HepG2 (cell line): Measurements from ENCODE around the gene MFSD11. TPM values are rescaled to one million over a fixed set of nuclear protein-coding genes. Genes with fewer than 3 reads are reported as not detected.
A peak's percentile ranks its signal among the peaks of the same experiment; 100 is the strongest.

ENCODE experiments used
- ATAC-seq: fragments of 200-7000 bp; cut with Tn5 transposase; 3 replicates; pipeline ENCODE4 v1.9.1; 2020; ENCODE audit warnings: mild to moderate bottlenecking, moderate library complexity
- BruUV-seq: library from RNA; stranded (reverse); fragments of 400-500 nt; replicated peaks from 2 replicates; lab custom pipeline; 2021; lab: Mats Ljungman, UMichigan
- CTCF ChIA-PET: fragments of 300-600 bp; formaldehyde crosslinking; extraction: SDS; loops from one replicate; lab custom pipeline; 2021; ENCODE audit warnings: low total read pairs, inconsistent platforms, low intra/inter-chr PET ratio; lab: Yijun Ruan, JAX
- POLR2A ChIA-PET: fragments of 350-600 bp; sonication (Branson Sonifier 250); formaldehyde crosslinking; loops from one replicate; lab custom pipeline; 2020; ENCODE audit warnings: antibody characterized with exemption, inconsistent platforms; lab: Yijun Ruan, JAX
- DNase-seq: peaks from one replicate; pipeline ENCODE4 v3.0.0-alpha.2; 2015; ENCODE audit warnings: low spot score
- FAIRE-seq: peaks from 3 replicates; lab custom pipeline; 2011; peaks lifted over from hg19 to GRCh38; lab: Jason Lieb, UNC
- H2AFZ ChIP-seq: one replicate; pipeline ENCODE4 v1.6.1; 2011; ENCODE audit warnings: low read length, inconsistent platforms
- H3K27ac ChIP-seq: fragments of 300-600 bp; 3 replicates; pipeline ENCODE4 v1.8.0; 2011; ENCODE audit warnings: mixed run types, mild to moderate bottlenecking, mixed read lengths, low read length, inconsistent platforms; ENCODE audit not compliant: insufficient read depth; ENCODE audit errors: extremely low read length
- H3K27me3 ChIP-seq, 2 experiments: fragments of 200-600 bp in 1 of 2; 2 replicates in 1 of 2; 3 replicates in 1 of 2; pipeline versions ENCODE4 v1.6.0 to v1.8.0; 2011; ENCODE audit warnings: low read length in 2 of 2, mild to moderate bottlenecking in 2 of 2, moderate library complexity in 2 of 2, inconsistent platforms in 1 of 2; ENCODE audit not compliant: insufficient read depth in 2 of 2, control insufficient read depth in 1 of 2
- H3K36me3 ChIP-seq, 2 experiments: fragments of 200-600 bp in 1 of 2; replicated peaks in 1 of 2; 2 replicates in 1 of 2; 3 replicates in 1 of 2; pipeline versions ENCODE4 v1.5.1 to v1.8.0; 2011; ENCODE audit warnings: low read length in 2 of 2, inconsistent platforms in 1 of 2; ENCODE audit not compliant: insufficient read depth in 2 of 2, control insufficient read depth in 1 of 2
- H3K4me1 ChIP-seq: 2 replicates; pipeline ENCODE4 v1.5.1; 2012; ENCODE audit warnings: low read length, inconsistent platforms; ENCODE audit not compliant: insufficient read depth
- H3K4me2 ChIP-seq: 2 replicates; pipeline ENCODE4 v1.6.0; 2011; ENCODE audit warnings: low read depth, low read length, inconsistent platforms
- H3K4me3 ChIP-seq, 3 experiments: fragments of 200-600 bp in 1 of 3; sonication (generic), shearing (Covaris generic) in 1 of 3; replicated peaks in 1 of 3; 2 replicates each; pipeline ENCODE4 v1.5.1; 2011 to 2016; ENCODE audit warnings: low read length in 3 of 3, inconsistent platforms in 2 of 3, low read depth in 2 of 3, mild to moderate bottlenecking in 2 of 3, control low read depth in 1 of 3, mixed read lengths in 1 of 3; ENCODE audit not compliant: insufficient read depth in 1 of 3
- H3K79me2 ChIP-seq: one replicate; pipeline ENCODE4 v1.6.1; 2011; ENCODE audit warnings: low read length, inconsistent platforms; ENCODE audit not compliant: insufficient read depth
- H3K9ac ChIP-seq: 2 replicates; pipeline ENCODE4 v1.6.0; 2011; ENCODE audit warnings: mild to moderate bottlenecking, low read depth, low read length, inconsistent platforms; ENCODE audit not compliant: insufficient read depth
- H3K9me3 ChIP-seq: 2 replicates; pipeline ENCODE4 v1.5.1; 2012; ENCODE audit warnings: mild to moderate bottlenecking, low read length
- H4K20me1 ChIP-seq: 2 replicates; pipeline ENCODE4 v1.6.0; 2011; ENCODE audit warnings: inconsistent platforms, mild to moderate bottlenecking, low read length, moderate library complexity; ENCODE audit not compliant: insufficient read depth
- ATAD3A ChIP-seq: sonication (generic); formaldehyde crosslinking; IDR thresholded peaks from 2 replicates; pipeline ENCODE4 v1.4.0; 2020; ENCODE audit warnings: missing genetic modification reagents
- SALL1 ChIP-seq: sonication (generic); formaldehyde crosslinking; IDR thresholded peaks from 2 replicates; pipeline ENCODE4 v1.8.0; 2022; ENCODE audit warnings: mild to moderate bottlenecking, missing genetic modification reagents
- ZNF678 ChIP-seq: sonication (generic); formaldehyde crosslinking; IDR thresholded peaks from 2 replicates; pipeline ENCODE4 v1.4.0; 2020; ENCODE audit warnings: mild to moderate bottlenecking, missing genetic modification reagents
- WGBS: methylation state at CpG from one replicate; pipeline ENCODE4 v1.1.6; 2017; ENCODE audit warnings: low lambda C conversion rate; 5-methylcytosine and 5-hydroxymethylcytosine counted together
- in situ Hi-C: cut with HindIII; loops from 2 replicates; pipeline ENCODE4 v1.10.0; 2017; ENCODE audit warnings: low pct_unique_long_range_greater_than_20kb; ENCODE audit not compliant: extremely low pct_ligation_motif_present
- intact Hi-C: fragments of 100-400 bp; cut with micrococcal nuclease; formaldehyde crosslinking; loops from one replicate; pipeline ENCODE4 v1.10.0; 2022; ENCODE audit not compliant: unreplicated experiment
- polyA plus RNA-seq, 8 experiments: library from polyadenylated mRNA; depleted of rRNA in 3 of 8; stranded (reverse) in 7 of 8; unstranded in 1 of 8; fragments of >200 nt; fragmentation: Illumina TruSeq in 4 of 8; extraction: Trizol in 4 of 8; gene quantifications; 2 replicates each; pipeline versions ENCODE4 v1.2.1 to v1.2.3, GENCODE V29; 2011 to 2016; ENCODE audit warnings: low read depth in 4 of 8, missing spikeins in 1 of 8, mixed read lengths in 1 of 8; ENCODE audit not compliant: insufficient read depth in 1 of 8
- total RNA-seq, 5 experiments: library from RNA; depleted of rRNA; stranded (reverse); fragments of >200 nt; fragmentation: Illumina TruSeq; extraction: Trizol; gene quantifications; 2 replicates each; pipeline ENCODE4 v1.2.3, GENCODE V29; 2016; ENCODE audit warnings: low read depth in 1 of 5
- TF ChIP-seq, protein P1 (sequence below), 2 experiments: sonication (generic) in 1 of 2; formaldehyde crosslinking in 1 of 2; IDR thresholded peaks; 2 replicates each; pipeline versions ENCODE4 v1.4.0 to v1.6.1; 2018 to 2020; ENCODE audit warnings: missing genetic modification reagents in 2 of 2, borderline replicate concordance in 1 of 2, low read depth in 1 of 2, mild to moderate bottlenecking in 1 of 2, missing biosample characterization in 1 of 2
- TF ChIP-seq, protein P2 (sequence below): sonication (generic); formaldehyde crosslinking; IDR thresholded peaks from 2 replicates; pipeline ENCODE4 v1.4.0; 2020; ENCODE audit warnings: missing genetic modification reagents
- TF ChIP-seq, protein P3 (sequence below): sonication (generic); formaldehyde crosslinking; IDR thresholded peaks from 2 replicates; pipeline ENCODE4 v1.9.0; 2022; ENCODE audit warnings: low read depth, missing genetic modification reagents
- TF ChIP-seq, protein P4 (sequence below): sonication (generic); formaldehyde crosslinking; IDR thresholded peaks from 2 replicates; pipeline ENCODE4 v1.8.0; 2022; ENCODE audit warnings: mild to moderate bottlenecking, missing genetic modification reagents, borderline replicate concordance

The MFSD11 gene
- total and polyA plus RNA-seq, 2 of the 13 experiments (the other 11 are each of a cell fraction or from before 2014, with no cell fraction given): 26.1 to 36.3 TPM

DNA sequence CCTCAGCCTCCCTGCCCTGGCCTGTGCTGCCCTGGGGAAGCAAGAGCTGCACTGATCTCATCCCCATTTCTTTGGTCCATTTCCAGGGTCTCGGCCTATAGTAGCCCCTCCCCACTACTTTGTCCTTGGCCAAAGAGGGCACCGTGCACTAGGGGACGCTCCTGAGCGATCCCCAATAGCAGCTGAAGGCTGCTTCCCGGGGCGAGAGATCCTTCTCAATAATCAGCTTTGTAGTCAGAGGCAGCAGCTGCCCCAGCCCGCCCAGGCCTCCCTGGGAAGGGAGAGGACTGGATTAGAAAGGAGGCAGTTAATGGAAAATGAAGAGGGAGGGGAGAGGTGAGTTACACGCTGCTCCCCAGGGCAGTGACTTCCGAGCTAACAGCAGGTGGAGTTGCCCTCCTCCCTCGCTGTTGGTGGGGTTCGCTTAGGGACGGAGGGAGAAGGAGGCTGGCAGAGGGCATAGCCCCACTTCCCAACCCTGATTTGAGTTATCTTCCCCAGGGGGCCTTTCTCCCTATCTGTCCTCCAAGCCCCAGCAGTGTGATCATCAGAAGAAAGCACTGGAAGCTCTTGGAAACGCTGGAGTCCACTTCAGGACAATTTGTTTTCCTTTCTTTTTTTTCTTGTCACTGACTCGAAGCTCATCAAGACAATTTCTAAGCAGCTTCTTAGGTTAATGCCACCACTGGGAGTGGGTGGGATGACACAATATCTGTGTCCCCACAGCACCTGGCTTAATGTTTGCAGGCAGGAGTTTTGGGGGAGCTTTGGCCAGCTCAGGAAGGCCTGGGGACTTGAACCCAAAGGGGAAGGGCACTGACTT is 29.7 kb upstream of the MFSD11 start (continued):
- TF ChIP-seq, protein P1, sequence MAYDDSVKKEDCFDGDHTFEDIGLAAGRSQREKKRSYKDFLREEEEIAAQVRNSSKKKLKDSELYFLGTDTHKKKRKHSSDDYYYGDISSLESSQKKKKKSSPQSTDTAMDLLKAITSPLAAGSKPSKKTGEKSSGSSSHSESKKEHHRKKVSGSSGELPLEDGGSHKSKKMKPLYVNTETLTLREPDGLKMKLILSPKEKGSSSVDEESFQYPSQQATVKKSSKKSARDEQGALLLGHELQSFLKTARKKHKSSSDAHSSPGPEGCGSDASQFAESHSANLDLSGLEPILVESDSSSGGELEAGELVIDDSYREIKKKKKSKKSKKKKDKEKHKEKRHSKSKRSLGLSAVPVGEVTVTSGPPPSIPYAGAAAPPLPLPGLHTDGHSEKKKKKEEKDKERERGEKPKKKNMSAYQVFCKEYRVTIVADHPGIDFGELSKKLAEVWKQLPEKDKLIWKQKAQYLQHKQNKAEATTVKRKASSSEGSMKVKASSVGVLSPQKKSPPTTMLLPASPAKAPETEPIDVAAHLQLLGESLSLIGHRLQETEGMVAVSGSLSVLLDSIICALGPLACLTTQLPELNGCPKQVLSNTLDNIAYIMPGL (CRISPR knock-in tag; IDR thresholded peaks at IDR 0.05; ENCODE audit: borderline replicate concordance in 1 of 2, low read depth in 1 of 2): peak; percentile 38 to 49; a peak in 2 of 4 replicates
- TF ChIP-seq SALL1 (CRISPR knock-in tag): peak; percentile 48
- no peak for TF ChIP-seq ZNF678 (CRISPR knock-in tag)
- TF ChIP-seq ATAD3A (CRISPR knock-in tag): no peak

DNA sequence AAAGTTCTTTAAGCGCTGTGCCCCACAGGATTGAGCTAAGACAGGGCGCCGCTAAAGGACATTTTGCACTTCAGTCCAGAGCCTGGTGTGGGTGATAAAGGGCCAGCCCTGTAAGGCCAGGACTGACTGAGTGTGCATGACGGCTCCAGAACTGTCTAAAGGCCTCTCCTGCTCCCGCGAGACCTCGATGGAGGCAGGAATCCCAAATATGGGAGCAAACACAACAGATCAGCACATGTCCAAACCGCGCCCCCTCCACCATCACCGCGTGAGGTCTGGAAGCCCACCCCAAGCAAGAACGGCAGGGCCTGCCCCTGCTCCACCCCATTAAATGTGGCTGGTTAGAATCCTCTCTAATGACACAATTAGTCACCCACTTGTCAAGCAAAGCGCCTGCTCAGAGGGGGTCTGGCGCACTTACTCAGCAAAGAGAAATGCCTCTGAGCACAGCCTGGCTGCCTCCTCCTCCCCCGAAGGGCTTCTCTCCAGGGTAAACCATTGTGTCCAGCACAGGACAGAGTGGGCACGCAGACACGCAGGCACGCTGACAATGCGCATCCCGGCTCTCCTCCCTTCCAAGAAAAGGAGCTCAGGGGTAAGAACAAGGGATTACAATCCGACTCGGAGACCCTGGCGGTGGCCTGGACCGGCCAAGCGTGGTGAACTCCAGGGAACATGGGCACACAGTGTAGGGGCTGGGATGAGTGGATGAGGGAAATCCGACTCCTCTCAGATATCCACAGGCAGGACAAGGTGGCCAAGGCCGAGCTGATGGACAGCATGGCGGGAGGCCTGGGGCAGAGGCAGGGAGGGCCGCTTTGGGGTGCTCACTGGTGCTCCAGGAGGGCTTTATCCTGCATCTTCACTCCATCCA is 28.6 kb upstream of the MFSD11 start:
- no peak overlapping the region for H2AFZ ChIP-seq
- peaks cover 45% of the 10 kb centered on the region for H3K4me1 ChIP-seq
- no peaks in the 10 kb centered on the region for H3K27me3 ChIP-seq
- H3K79me2 ChIP-seq: peaks cover 34% of the 10 kb centered on the region
- H3K4me2 ChIP-seq: peak overlapping the region; percentile 82
- FAIRE-seq (no peak), ATAC-seq (peak; percentile 34), DNase-seq (peak; percentile 41)
- in situ Hi-C loops (no loop called here), intact Hi-C loops (loop anchor here (10.0 kb wide), 1 partner anchor 155 kb away; no protein-coding TSS in a partner anchor)
- no peaks in the 10 kb centered on the region for H3K9me3 ChIP-seq
- no peaks in the 10 kb centered on the region for H4K20me1 ChIP-seq
- H3K4me3 ChIP-seq: peak overlapping the region; percentile 61 to 76 (median 73)
- POLR2A ChIA-PET: interaction anchor here (0.8 to 3.6 kb wide), 8 partner anchors 8 to 38 kb away, joined by 4 to 20 read pairs (median 6); partner anchors contain the start of genes JMJD6, METTL23, MFSD11 and SRSF2
- CTCF ChIA-PET: no interaction called here
- H3K36me3 ChIP-seq: peaks cover 3 to 11% of the 10 kb centered on the region in 2 experiments; a peak in 3 of 5 replicates
- peak overlapping the region; percentile 69; the same call in 1 of the 2 replicates for H3K9ac ChIP-seq
- no peak overlapping the region for H3K27ac ChIP-seq
- 86% methylated on average over 25 of the region's 29 CpGs for WGBS
- TSS peak; percentile 60 for BruUV-seq
- TF ChIP-seq, protein P2, sequence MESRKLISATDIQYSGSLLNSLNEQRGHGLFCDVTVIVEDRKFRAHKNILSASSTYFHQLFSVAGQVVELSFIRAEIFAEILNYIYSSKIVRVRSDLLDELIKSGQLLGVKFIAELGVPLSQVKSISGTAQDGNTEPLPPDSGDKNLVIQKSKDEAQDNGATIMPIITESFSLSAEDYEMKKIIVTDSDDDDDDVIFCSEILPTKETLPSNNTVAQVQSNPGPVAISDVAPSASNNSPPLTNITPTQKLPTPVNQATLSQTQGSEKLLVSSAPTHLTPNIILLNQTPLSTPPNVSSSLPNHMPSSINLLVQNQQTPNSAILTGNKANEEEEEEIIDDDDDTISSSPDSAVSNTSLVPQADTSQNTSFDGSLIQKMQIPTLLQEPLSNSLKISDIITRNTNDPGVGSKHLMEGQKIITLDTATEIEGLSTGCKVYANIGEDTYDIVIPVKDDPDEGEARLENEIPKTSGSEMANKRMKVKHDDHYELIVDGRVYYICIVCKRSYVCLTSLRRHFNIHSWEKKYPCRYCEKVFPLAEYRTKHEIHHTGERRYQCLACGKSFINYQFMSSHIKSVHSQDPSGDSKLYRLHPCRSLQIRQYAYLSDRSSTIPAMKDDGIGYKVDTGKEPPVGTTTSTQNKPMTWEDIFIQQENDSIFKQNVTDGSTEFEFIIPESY (CRISPR knock-in tag): peak; percentile 91
- TF ChIP-seq, protein P3, sequence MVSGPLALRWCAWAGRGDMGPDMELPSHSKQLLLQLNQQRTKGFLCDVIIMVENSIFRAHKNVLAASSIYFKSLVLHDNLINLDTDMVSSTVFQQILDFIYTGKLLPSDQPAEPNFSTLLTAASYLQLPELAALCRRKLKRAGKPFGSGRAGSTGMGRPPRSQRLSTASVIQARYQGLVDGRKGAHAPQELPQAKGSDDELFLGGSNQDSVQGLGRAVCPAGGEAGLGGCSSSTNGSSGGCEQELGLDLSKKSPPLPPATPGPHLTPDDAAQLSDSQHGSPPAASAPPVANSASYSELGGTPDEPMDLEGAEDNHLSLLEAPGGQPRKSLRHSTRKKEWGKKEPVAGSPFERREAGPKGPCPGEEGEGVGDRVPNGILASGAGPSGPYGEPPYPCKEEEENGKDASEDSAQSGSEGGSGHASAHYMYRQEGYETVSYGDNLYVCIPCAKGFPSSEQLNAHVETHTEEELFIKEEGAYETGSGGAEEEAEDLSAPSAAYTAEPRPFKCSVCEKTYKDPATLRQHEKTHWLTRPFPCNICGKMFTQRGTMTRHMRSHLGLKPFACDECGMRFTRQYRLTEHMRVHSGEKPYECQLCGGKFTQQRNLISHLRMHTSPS (CRISPR knock-in tag): peak; percentile 16; the same call in 1 of the 2 replicates
- TF ChIP-seq, protein P4, sequence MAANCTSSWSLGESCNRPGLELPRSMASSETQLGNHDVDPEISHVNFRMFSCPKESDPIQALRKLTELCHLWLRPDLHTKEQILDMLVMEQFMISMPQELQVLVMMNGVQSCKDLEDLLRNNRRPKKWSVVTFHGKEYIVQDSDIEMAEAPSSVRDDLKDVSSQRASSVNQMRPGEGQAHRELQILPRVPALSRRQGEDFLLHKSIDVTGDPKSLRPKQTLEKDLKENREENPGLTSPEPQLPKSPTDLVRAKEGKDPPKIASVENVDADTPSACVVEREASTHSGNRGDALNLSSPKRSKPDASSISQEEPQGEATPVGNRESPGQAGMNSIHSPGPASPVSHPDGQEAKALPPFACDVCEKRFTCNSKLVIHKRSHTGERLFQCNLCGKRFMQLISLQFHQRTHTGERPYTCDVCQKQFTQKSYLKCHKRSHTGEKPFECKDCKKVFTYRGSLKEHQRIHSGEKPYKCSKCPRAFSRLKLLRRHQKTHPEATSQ (CRISPR knock-in tag): no peak
